Adrenal gland (tissue), 19 donors: ENCODE results near the gene VSIG4. TPM values are rescaled to one million over a fixed set of nuclear protein-coding genes. Genes with fewer than 3 reads are reported as not detected.

Source experiments
- DNase-seq, 7 donors: peaks; one replicate each; pipeline ENCODE4 v3.0.0-alpha.2; 2019 to 2020
- H3K27ac ChIP-seq, 5 donors: fragments of 200-600 bp; sonication (generic) in 4 of 5; 1 replicate in 3 of 5; 2 replicates in 2 of 5; pipeline versions ENCODE4 v1.5.1 to v1.8.0; 2016 to 2020; ENCODE audit warnings: mild to moderate bottlenecking in 1 of 5
- H3K27me3 ChIP-seq: fragments of 200-600 bp; 2 replicates; pipeline ENCODE4 v1.8.0; 2021
- H3K36me3 ChIP-seq, 2 donors: fragments of 200-600 bp; replicated peaks in 1 of 2; 1 replicate in 1 of 2; 2 replicates in 1 of 2; pipeline versions ENCODE4 v1.5.1 to v1.8.0; 2018 to 2022
- H3K4me1 ChIP-seq, 2 donors: fragments of 200-600 bp; replicated peaks in 1 of 2; 1 replicate in 1 of 2; 2 replicates in 1 of 2; pipeline versions ENCODE4 v1.5.1 to v1.8.0; 2018 to 2021
- H3K4me3 ChIP-seq, 4 donors: fragments of 200-600 bp; sonication (generic) in 3 of 4; one replicate each; pipeline ENCODE4 v1.5.1; 2016 to 2018
- H3K9me3 ChIP-seq, 3 donors: fragments of 200-600 bp; sonication (generic) in 1 of 3; replicated peaks in 1 of 3; 1 replicate in 2 of 3; 2 replicates in 1 of 3; pipeline versions ENCODE4 v1.5.1 to v1.8.0; 2016 to 2021
- POLR2A ChIP-seq, 2 donors: fragments of 450-650 bp; IDR thresholded peaks; one replicate each; pipeline ENCODE4 v1.6.1; 2017; ENCODE audit warnings: antibody characterized with exemption in 2 of 2, mild to moderate bottlenecking in 2 of 2, moderate library complexity in 1 of 2
- WGBS, 4 donors: extraction: QIAGEN DNeasy Blood & Tissue Kit in 2 of 4; methylation state at CpG; one replicate each; pipeline versions ENCODE4 v1.1.5 to v1.1.7; 2013 to 2017; 5-methylcytosine and 5-hydroxymethylcytosine counted together
- intact Hi-C, 2 donors: fragments of 100-400 bp; cut with DNase I; formaldehyde crosslinking; loops; one replicate each; pipeline versions ENCODE4 v1.14.1 to v1.15.0; 2022 to 2023
- long read RNA-seq, 10 donors: library from polyadenylated mRNA in 3 of 10; unstranded in 2 of 10; stranded (forward) in 1 of 10; transcript quantifications; one replicate each; pipeline ENCODE4 v2.0.0 and lab custom pipeline, GENCODE V29; 2021 to 2026
- polyA plus RNA-seq, 3 donors: library from polyadenylated mRNA; stranded (reverse); fragments of 200-250 nt in 2 of 3; fragments of 350-450 nt in 1 of 3; fragmentation: Illumina TruSeq in 1 of 3; extraction: RNeasy Lipid Tissue Mini Kit (QIAGEN cat#74804) in 1 of 3; gene quantifications; one replicate each; pipeline ENCODE4 v1.2.3, GENCODE V29; 2013 to 2014
- total RNA-seq, 9 donors: library from RNA; depleted of rRNA in 4 of 9; stranded (reverse); fragments of >200 nt in 4 of 9; fragments of 120-200 nt in 1 of 9; fragmentation: NEBNext Ultra II Directional in 1 of 9; extraction: Animal tissue kit (Norgen Biotek cat#: 25700) in 1 of 9; gene quantifications; one replicate each; pipeline versions ENCODE4 v1.1.0 to v1.2.4, GENCODE V29; 2013 to 2023
- TF ChIP-seq, protein P1 (sequence below), 6 experiments: fragments of 450-650 bp in 4 of 6; fragments of 200-600 bp in 2 of 6; sonication (generic) in 1 of 6; IDR thresholded peaks; 1 replicate in 5 of 6; 2 replicates in 1 of 6; pipeline versions ENCODE4 v1.5.1 to v1.8.0; 2016 to 2021; ENCODE audit warnings: antibody characterized with exemption in 6 of 6, mild to moderate bottlenecking in 2 of 6, moderate library complexity in 1 of 6
- donor health status: healthy with polysubstance abuse.
- donor health status: Bipolar disorder and iron deficiency.
- donor health status: DM: yes; HTN: yes; CAD: no.
- donor health status: DM: no; HTN: no; CAD: no.
- donor health status: DM: no; HTN: no; CAD: no.
- donor health status: DM: yes; HTN: yes; CAD: no.

The VSIG4 gene, protein sequence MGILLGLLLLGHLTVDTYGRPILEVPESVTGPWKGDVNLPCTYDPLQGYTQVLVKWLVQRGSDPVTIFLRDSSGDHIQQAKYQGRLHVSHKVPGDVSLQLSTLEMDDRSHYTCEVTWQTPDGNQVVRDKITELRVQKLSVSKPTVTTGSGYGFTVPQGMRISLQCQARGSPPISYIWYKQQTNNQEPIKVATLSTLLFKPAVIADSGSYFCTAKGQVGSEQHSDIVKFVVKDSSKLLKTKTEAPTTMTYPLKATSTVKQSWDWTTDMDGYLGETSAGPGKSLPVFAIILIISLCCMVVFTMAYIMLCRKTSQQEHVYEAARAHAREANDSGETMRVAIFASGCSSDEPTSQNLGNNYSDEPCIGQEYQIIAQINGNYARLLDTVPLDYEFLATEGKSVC
- total RNA-seq (100 to 1,000 TPM in 8 of 9 donors, 1 to 10 TPM in 1; 9.9 to 609 (median 207) TPM), polyA plus RNA-seq (10 to 100 TPM; 47.0 to 76.0 (median 65.6) TPM)
- long read RNA-seq, donor 1, partial matches to known transcripts = 0 of 2 reads
- long read RNA-seq, donor 1, other reads (novel, unspliced or antisense) = 0 of 2 reads
- long read RNA-seq, donor 2, partial matches to known transcripts = 0 of 1 reads
- long read RNA-seq, donor 2, other reads (novel, unspliced or antisense) = 0 of 1 reads
- long read RNA-seq, donor 3, partial matches to known transcripts = 0 of 1 reads
- long read RNA-seq, donor 3, other reads (novel, unspliced or antisense) = 0 of 1 reads
- long read RNA-seq, donor 4, transcript VSIG4-201 (8 exons, 1,834 nt) = major isoform, 82 of 132 reads
- long read RNA-seq, donor 4, transcript VSIG4-202 (7 exons, 1,474 nt) = minor isoform, 8 of 132 reads
- long read RNA-seq, donor 4, partial matches to known transcripts = 13 of 132 reads
- long read RNA-seq, donor 4, other reads (novel, unspliced or antisense) = 27 of 132 reads
- long read RNA-seq, donor 5, transcript VSIG4-201 (8 exons, 1,834 nt) = major isoform, 74 of 135 reads
- long read RNA-seq, donor 5, transcript VSIG4-204 (7 exons, 2,190 nt) = minor isoform, 10 of 135 reads
- long read RNA-seq, donor 5, transcript VSIG4-202 (7 exons, 1,474 nt) = minor isoform, 11 of 135 reads
- long read RNA-seq, donor 5, partial matches to known transcripts = 7 of 135 reads
- long read RNA-seq, donor 5, other reads (novel, unspliced or antisense) = 33 of 135 reads
- long read RNA-seq, donor 6, transcript VSIG4-201 (8 exons, 1,834 nt) = major isoform, 32 of 73 reads
- long read RNA-seq, donor 6, transcript VSIG4-202 (7 exons, 1,474 nt) = minor isoform, 8 of 73 reads
- long read RNA-seq, donor 6, partial matches to known transcripts = 13 of 73 reads
- long read RNA-seq, donor 6, other reads (novel, unspliced or antisense) = 19 of 73 reads
- long read RNA-seq, donor 7, partial matches to known transcripts = 0 of 1 reads
- long read RNA-seq, donor 7, other reads (novel, unspliced or antisense) = 0 of 1 reads
- long read RNA-seq, donor 8 = 0 reads
- long read RNA-seq, donor 9, partial matches to known transcripts = 0 of 2 reads
- long read RNA-seq, donor 9, other reads (novel, unspliced or antisense) = 0 of 2 reads
- long read RNA-seq, donor 10 = 0 reads

DNA sequence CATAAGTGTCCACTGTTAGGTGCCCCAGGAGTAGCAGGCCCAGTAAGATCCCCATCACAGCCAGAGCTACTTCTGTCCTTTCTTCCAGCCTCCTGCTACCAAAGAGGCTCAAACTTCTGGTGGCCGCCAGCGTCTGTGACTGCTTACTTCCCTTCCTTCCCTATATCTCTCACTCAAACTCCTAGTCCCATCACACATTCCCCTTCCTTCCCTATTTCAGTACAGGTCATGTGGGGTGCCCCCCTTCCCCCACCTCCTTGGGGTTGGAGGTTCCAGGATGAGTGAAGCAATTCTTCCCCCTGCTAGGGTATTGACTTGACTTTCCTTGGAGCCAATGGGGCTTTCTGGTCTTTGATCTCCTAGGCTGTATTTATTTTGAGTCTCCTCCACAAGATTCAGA, at the start of gene VSIG4:
Gene VSIG4 (minus strand): TSS at position 137 of the 400 bp plus-strand sequence. CDS start 82 bp downstream, at position 55.
- H3K4me3 ChIP-seq = peak within 1 kb of the TSS in 1 of 4 donors; percentile 34

DNA sequence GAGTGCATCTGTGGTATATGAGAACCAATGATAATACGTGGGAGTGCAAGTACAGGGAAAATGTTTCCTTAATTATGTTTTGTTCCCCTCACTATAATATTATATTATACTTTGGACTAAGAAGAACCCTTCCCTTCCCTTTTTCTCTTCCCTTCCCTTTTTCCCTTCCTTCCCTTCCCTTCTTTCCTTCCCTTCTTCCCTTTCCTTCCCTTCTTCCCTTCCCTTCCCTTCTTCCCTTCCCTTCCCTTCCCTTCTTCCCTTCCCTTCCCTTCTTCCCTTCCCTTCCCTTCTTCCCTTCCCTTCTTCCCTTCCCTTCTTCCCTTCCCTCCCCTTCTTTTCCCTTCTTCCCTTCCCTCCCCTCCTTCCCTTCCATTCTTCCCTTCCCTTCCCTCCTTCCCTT, 36.9 kb upstream of the VSIG4 start:
- DNase-seq = no peak
- intact Hi-C loops = no loop called here
- no peak overlapping the region for H3K4me3 ChIP-seq
- H3K36me3 ChIP-seq = no peaks in the 10 kb centered on the region
- peaks cover 13% of the 10 kb centered on the region for H3K27me3 ChIP-seq
- H3K9me3 ChIP-seq = no peaks in the 10 kb centered on the region
- 38 to 71% (median 57%) methylated on average over 1 of the region's 1 CpG for whole genome bisulfite sequencing, 4 donors
- no peak overlapping the region for H3K27ac ChIP-seq
- no peak for TF ChIP-seq POLR2A (IDR thresholded peaks at IDR 0.05)
- TF ChIP-seq, protein P1, sequence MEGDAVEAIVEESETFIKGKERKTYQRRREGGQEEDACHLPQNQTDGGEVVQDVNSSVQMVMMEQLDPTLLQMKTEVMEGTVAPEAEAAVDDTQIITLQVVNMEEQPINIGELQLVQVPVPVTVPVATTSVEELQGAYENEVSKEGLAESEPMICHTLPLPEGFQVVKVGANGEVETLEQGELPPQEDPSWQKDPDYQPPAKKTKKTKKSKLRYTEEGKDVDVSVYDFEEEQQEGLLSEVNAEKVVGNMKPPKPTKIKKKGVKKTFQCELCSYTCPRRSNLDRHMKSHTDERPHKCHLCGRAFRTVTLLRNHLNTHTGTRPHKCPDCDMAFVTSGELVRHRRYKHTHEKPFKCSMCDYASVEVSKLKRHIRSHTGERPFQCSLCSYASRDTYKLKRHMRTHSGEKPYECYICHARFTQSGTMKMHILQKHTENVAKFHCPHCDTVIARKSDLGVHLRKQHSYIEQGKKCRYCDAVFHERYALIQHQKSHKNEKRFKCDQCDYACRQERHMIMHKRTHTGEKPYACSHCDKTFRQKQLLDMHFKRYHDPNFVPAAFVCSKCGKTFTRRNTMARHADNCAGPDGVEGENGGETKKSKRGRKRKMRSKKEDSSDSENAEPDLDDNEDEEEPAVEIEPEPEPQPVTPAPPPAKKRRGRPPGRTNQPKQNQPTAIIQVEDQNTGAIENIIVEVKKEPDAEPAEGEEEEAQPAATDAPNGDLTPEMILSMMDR (IDR thresholded peaks at IDR 0.05) = no peak
- H3K4me1 ChIP-seq = no peaks in the 10 kb centered on the region

More for the DNA sequence above, at the start of gene VSIG4:
- Histone ChIP-seq H3K27me3 (peaks cover 4% of the 10 kb centered on the region), H3K36me3 (no peaks in the 10 kb centered on the region), H3K9me3 (no peaks in the 10 kb centered on the region), H3K27ac (peak within 1 kb of the TSS in 3 of 5 donors; percentile 8 to 79 (median 47)), H3K4me1 (no peaks in the 10 kb centered on the region)
- WGBS, 4 donors = 64 to 88% (median 72%) methylated on average over 2 of the region's 2 CpGs
- intact Hi-C loops = no loop called here
- TF ChIP-seq, protein P1 (IDR thresholded peaks at IDR 0.05) = no peak
- TF ChIP-seq POLR2A (IDR thresholded peaks at IDR 0.05) = peak; percentile 15 to 30
- peak; percentile 25 to 57 (median 34) for DNase-seq

DNA sequence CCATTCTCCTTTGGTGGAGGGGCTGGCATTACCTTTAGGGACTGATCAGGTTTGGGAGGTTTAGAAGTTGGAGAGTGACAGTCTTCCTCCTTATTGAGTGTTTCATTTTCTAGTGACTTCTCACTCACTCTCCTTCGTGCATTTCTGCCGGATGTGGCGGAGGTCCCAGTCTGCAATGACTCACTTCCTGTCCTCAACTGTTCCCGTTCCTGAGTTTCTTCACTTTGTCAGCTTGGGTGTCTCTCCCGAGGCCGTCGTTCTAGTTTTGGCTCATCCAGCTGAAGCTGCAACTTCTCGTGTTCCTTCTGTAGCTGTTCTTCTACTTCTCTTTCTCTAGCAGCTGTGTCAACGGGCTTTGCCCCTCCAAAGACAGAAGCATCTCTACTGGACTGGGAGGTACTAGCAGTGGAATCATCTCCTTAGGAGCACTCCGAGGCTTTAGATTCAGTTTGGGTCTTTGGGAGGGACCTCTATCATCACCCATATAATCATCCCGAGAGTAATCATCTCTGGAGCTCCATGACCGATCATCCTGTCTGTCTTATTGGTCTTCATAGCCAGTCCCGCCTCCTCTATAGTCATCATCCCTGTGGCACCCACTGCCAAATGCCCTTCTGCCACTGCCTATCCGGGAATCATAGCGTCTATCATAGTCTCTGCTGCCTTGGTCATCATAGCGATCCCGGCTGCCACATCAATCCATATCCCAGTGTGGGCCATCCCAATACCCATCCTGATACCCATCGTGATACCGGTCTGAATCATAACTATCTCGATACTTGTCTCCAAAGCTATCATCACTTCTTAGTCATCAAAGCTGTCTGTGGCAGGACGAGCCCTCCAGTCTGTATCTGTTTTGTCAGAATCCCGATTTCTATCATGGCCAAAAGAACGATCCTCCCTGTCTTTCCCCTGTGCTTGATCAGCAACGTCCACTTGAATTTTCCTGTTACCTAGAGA, 35.3 kb upstream of the VSIG4 start:
- DNase-seq = peak; percentile 22 to 66 (median 49)
- Histone ChIP-seq H3K4me1 (no peaks in the 10 kb centered on the region), H3K27ac (peak overlapping the region in 2 of 5 donors; percentile 17 to 69), H3K27me3 (peaks cover 10% of the 10 kb centered on the region), H3K9me3 (no peaks in the 10 kb centered on the region), H3K36me3 (no peaks in the 10 kb centered on the region), H3K4me3 (no peak overlapping the region)
- WGBS, 4 donors = 65 to 71% (median 70%) methylated on average over 24 of the region's 24 CpGs
- intact Hi-C loops = no loop called here
- TF ChIP-seq, protein P1 (IDR thresholded peaks at IDR 0.05) = no peak
- TF ChIP-seq POLR2A (IDR thresholded peaks at IDR 0.05) = no peak
